Globus pallidus (tissue), 1 donor: ENCODE data around the gene GALNT18.
A peak's percentile ranks its signal among the peaks of the same experiment; 100 is the strongest.

Experiments
- DNase-seq: peaks from one replicate; pipeline ENCODE4 v3.0.0-alpha.2; 2015; ENCODE audit warnings: low spot score

GALNT18 gene

DNA sequence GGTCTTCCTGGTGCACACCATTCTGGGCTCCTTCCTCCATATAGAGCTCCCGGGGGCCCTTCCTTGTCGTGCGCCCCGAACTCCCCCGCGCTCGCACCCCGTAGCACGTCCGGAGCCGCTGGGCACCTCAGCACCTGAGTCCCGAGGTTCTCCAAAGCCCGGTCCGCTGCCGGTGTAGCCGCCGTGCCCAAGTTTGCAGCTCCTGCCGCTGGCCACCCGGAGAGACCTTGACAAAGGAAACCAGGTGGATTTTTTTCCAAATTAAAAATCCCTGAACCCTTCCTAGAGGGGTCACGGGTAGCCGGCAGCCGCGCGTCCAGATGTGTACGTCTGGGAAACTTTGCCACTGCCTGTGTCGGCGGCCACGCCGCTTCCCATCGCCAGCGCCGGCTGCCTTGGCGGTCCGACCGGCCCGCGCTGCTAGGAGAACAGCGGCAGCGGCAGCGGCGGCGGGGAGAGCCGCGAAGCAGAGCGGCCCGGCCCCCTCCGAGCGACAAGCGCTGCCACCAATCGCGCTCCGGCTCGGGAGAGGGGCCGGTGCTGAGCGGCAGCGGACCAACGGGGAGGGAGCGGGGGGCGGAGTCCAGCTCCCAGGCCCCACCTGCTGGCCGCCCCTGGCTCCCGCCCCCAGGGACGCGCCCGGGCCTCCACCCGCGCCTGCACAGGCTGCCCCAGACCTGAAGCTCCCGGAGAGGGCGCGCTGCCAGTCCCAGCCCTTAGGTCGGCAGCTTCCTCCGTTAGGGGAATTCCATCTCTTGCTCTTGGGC is at the start of gene GALNT18:
TSS of gene GALNT18 (minus strand) at position 433 of the 767 bp plus-strand sequence.
- DNase-seq, result peak; percentile 92

DNA sequence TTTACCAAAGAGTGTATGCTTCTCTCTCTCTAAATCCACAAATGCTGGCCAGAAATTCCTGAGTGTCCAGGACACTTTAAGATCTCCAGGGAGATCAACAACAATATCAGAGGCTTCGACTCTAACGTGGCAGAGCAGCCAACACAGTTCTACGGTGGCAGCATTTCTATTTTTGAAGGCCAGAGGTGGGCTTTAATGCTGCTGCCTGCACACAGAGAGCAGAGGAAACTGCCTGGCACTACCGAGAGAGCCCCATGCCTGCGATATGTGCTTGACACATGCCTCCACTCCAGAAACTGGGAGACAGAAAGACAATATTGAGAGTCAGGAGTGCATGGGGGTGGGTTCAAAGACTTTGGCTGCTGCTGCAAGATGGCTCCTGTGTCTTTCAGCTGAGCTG is 48.8 kb upstream of the GALNT18 start:
- DNase-seq, result no peak

DNA sequence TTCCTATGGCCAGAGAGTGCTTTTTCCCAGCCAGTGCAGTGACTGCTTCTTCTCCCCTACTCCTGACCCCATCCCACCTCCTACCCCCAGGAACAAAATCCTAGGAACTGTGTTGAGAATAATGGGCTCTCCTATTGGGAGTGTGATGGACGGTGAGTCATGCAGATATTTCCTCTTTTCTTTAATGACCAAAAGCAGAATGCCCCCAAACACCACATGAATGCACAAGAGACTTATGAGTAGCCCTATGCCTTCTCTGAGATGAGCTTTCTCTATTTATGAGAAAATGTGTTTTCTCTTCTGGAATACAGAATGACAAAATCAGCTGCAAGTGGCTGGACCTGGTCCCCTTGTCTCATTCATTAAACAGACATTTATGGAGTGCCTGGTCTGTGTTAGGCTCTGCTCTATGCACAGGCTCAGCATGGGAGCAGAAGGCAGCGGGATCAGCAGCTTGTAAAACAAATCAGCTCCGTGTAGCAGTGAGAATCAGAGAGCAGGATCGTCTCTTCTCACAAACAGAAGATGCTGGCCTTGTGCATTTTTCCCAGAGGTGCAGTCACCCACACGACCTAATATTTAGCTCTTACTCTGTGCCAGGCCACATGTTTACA is 47.5 kb upstream of the GALNT18 start:
- no peak for DNase-seq

DNA sequence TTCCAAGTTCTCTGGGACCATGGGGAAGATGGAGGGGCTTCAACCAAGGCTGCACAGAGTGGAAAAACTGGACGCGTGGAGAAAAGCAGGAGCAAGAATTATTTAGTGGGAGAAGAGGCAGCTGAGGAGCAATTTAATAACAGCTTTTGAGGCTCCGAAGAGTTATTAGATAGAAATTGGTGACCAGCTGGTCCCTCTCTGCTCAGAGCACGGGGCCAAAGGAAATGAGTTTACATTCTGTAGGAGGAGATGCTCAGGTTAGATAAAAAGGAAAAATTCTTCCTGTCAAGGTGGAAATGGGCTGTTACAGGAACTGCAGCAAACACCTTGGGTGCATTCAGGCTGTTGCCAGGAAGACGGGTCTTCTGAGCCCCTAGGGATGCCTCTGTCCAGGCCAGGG is 47.0 kb upstream of the GALNT18 start:
- DNase-seq, result no peak

DNA sequence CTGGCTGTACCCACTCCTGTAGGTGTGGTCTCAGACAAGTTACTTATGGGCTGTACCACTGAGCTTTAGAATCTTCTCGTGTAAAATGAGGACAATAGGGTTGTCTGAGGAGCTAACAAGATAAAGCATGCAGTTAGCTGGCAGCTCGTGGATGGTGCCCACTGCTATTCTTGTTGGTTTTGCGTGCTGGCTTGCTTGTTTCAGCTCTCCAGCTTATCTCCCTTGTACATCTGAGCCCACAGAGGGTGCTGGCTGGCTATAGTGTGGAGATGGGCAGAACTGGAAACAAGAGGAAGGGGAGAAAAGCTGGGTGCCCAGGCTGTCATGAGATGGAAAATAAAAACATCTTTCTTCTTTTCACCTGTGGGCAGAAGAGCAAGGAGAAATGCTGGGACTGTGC is 46.5 kb upstream of the GALNT18 start:
- no peak for DNase-seq

DNA sequence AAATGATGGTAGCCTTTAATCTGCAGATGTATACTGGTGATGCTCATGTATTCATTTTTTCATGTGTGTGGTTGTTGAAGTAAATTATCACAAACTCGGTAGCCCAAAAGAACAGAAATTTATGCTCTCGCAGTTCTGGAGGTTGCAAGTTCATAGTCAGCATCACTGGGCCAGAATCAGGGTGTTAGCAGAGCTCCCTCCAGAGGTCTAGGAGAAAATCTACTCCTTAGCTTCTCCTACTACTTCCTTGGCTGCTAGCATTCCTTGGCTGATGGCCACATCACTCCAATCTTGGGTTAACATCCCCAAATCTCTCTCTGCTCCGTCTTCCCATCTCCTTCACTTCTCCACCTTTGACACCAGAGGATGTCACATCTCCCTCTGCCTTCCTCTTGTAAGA is 45.3 kb upstream of the GALNT18 start:
- DNase-seq, result no peak

DNA sequence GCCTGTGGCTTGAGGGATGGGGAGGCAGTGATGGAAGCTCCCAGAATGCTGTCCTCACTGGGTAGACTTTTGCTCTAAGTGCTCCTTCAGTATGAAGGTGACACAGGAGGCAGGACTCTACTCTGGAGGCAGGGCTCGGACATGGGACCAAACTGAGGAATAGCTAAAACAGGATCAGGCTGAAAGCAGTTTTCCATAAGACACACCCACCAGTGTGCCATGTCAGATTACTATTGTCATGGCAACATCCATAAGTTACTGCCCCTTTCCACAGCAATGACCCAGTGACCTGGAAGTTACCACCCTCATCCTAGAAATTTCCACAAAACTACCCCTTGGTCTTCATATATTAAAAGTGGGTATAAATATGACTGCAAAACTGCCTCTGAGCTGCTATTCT is 43.6 kb upstream of the GALNT18 start:
- DNase-seq, result no peak

DNA sequence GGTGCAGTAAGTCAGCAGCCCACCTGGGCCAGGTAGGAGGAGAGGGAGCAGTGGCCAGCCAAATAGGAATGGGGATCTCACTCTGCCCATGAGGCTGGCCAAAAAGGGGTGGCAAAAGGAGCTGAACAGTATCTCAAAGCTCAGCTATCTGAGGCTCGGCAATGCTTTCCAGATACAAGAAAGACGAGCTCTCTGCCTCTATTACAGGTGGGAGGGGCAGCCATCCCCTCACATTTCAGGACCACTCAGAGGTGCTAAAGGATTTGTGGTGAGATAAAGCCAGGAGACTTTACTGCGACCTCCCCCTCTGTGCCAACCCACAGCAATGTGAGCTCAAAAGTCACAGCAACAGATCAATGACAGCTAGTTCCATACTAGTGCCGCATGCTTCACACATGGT is 42.1 kb upstream of the GALNT18 start:
- DNase-seq, result no peak

DNA sequence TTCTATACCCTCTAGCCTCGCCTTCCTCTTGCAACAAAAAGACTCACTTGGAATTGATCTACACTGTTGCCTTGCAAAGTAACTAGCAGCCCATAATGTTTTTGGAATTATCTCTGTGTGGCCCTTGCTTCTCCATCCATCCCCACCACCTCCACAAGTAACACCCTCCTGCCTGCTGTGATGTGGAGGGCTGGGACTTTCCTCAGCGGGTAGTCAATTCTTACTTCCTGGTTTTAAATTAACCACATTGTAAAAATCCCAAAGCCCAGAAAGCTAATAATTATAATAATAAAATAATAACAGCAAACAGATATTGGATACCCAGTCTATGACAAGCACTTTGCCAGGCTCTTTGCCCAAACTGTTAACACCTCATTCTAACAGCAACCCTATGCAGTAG is 40.8 kb upstream of the GALNT18 start:
- no peak for DNase-seq

DNA sequence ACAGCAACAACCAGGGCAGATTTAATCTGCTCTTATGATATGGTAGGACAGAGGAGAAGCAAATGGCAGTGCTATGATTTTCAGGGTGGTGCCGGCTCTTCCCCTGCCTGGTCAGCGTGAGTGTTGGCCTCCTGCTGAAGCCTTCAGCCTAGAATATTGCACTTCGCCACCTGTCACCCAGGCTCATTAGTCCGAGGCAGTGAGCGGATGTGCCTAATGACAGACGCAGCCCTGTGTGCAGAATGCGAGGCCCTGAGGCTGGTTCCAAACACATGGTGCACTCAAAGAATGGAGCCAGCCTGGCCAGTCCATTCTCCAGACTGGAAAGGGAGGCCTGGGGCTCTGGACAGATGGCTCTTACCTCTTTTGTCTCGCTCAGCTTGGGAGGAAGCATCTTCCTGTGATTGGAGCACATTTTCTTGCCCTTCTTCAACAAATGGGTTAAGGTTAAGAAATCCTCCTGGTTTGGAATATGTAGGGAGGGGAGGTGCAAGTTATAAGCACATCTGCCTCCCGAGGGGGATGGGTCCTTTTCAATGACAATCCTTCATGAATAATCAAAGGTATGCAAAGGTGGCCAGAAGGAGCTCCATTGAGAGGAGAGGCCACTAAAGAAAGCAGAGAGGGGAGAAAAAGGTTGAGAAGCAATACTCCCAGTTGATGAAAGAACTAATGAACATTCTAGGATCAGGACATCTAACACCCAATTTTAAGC is 39.7 kb upstream of the GALNT18 start:
- no peak for DNase-seq

DNA sequence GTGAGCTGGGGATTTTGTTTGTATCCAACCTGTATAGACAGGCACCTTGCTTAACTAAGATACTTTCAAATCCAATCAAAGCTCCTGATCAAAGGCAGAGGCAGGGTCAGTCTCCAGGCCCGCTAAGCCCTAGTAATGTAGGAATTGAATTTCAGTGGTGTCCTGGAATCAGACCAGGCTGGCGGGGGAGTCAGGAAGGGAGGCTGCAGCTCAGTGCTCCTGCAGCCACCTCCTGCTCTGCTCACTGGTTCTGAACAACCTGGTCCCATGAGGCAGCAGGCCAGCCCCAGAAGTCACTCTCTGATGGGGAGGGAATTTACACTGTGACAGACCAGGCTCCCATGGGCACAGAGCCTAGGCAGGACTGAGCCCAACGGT is 38.5 kb upstream of the GALNT18 start:
- DNase-seq, result no peak

DNA sequence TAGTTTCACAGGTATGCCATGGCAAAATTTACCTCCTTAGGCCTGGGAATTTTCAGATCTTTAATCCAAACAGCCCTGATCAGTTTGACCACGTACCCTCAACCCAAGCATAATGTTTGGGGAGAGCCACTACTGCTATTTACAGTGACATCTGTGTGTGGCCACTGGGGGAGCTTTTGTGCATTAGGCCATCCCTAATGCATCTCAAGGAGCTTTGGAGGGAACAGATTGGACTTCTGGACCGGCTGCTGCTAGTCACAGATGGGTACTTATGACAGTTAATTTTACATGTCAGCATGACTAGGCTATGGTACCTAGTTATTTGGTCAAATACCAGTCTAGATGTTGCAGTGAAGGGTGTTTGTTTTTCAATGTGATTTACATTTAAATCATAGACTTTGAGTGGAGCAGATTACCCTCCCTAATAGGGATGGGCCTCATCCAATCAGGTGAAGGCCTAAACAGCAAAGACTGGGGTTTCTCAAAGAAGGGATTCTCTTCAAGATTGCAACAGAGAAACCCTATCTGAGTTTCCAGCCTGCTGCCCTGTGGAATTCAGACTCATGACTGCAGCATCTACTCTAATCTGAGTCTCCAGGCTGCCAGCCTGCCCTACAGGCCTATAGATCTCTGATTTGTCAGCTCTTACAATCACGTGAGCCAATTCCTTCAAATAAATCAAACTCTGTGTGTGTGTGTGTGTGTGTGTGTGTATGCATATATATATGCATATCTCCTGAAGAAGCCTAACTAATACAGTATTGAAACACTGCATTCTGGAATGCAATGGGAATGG is 38.0 kb upstream of the GALNT18 start:
- no peak for DNase-seq

DNA sequence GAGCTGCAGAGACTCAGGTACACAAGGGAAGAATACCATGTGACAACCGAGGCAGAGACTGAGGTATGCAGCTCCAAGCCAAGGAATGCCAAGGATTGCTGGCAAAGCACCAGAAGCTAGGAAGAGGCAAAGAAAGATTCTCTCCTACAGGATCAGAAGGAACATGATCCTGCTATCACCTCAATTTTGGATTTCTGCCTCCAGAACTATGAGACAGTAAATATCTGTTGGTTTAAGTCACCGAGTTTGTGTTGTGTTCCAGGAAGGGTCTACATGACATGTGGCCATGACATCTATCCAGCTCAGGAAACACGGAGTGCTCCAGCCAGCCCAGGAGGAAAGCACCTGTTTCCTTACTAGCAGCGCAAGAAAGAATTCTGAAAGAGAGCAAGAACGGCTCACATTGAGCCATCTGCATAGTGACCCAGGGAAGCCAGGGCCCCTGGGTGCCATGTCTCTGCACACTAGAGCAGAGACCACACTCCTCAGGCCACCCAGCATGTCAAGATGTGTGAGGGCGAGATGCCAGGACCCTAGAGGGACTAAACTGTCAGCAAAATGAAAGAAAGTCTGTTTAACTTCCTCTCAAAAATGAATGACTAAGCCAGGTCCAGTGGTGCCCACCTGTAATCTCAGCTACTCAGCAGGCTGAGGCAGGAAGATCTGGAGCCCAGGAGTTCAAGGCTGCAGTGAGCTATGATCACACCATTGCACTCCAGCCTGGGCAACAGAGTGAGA is 35.6 kb upstream of the GALNT18 start:
- DNase-seq, result no peak

DNA sequence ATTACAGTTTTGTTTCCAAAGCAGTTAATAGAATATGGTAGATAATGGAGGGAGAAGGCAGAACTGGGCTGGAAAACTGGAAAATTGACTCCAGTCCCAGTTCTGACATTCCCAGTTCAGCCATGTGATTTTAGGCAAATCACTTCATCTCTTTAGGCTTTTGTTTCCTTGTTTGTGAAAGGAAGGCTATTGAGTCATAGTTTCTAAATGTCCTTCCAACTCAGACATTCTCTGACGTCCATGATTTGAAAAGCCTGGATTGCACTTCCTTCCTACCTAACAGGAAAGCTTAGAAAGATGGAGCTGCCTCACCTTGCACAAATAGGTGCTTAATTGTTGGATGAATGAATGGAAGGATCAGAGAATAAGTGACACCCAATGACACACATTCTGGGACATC is 19.8 kb upstream of the GALNT18 start:
- DNase-seq, result peak; percentile 64

DNA sequence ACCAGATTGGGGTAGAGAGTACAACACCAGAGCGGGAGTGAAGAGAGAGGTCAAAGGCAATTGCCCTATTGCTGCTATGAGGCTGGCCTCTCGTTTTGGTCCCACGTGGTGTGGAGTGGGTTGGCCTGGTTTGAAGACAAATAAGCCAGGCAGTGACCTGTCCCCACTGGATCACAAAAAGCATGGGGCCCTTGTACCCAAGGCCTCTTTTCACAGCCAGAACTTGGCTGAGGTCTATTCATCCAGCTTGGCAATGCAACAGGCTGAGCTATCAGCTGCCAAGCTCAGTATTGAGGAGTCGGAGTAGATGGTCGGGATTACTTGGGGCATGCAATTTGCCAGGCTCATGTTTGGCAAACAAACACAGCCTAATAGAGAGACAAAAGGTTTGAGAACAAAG is 19.2 kb upstream of the GALNT18 start:
- peak; percentile 77 for DNase-seq

DNA sequence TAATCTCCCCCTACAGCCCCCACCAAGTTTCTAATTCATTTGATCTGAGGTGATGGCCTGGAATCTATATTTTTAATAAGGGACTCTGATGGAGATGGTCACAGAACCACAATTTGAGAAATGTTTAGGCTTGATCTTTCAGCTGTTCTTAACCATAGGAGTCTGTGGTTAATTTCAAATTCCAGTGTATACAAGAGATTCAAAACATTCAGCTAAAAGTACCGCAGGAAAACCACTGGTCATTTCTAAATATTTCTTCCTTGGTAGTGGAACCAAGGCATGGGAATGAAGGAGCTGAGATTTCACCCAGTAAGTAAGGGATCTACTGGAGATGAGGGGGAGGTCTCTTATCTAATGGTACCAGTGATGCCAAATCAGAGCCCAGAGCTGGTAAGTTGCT is 18.3 kb upstream of the GALNT18 start:
- no peak for DNase-seq

DNA sequence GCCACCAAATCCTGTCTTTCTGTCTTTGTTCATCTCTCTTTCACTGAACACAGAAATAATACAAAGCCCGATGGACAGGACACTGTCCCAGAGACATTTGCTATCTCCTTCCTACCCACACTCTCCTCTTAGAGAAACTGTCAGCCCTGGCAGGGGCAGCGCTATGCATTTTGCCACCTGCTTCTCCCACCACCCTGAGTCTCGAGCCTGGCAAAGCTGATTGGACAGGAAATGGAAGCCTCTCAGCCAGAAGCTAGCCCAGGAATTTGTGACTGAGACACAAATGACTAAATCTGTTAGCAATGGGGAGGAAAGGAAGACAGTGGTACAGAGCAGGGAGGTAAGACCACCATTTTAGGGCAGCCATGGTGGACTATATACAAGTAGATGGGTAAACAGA is 14.9 kb upstream of the GALNT18 start:
- DNase-seq, result no peak

DNA sequence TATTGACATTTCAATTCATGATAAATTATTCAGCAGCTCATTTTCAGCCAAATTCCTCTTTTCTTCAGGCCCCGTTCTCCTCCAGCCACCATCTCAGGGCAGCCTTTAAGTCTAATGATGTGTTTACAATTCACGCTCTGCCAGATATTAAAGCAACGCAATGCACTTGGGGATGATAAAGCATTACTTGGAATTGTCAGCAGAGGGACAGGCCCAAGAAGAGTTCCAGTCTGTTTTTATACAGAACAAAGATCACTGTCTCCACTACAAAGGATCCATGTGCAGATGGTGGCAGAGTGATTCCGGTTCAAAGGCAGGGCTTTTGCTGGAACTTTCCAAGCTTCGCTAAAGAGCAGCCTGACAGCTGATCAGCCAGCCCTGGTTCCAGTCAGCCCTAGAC is 13.6 kb upstream of the GALNT18 start:
- DNase-seq, result no peak

DNA sequence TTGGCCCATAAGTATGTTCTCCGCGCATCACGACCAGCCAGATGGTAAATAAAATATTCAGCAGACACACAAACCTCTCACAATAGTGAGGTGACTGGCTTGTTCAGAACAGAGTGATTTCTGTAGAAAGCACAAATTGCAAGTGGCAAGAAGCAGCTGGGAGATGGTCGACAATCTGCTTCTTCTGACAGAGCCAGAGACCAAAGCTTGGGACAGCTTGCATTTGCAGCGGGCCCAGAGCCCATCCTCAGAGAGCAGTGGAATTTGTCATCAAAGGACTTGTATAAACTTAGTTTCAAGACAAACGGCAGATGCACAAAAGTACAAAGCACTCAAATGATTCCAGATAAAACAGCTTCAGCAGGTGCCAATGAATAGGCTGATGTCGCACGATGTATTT is 7.6 kb upstream of the GALNT18 start:
- DNase-seq, result no peak

DNA sequence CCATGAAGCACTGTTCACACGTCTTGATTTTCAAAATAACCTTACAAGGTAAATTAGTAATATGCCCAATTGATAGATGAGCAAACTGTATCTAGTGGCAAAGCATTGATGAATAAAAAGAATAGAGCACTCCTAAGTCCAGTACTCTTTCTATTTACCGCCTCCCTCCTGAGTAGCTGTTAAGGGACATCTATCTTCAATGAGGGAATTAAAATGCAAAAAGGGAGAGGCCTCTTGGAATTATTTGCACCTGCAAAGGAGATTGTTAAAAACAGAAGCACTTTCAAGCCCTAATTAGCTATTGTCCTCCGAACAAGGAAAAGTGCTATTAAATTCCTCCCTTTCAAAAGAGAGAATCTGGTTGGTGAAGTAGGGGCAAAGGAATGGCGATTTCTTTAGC is 6.8 kb upstream of the GALNT18 start:
- no peak for DNase-seq

DNA sequence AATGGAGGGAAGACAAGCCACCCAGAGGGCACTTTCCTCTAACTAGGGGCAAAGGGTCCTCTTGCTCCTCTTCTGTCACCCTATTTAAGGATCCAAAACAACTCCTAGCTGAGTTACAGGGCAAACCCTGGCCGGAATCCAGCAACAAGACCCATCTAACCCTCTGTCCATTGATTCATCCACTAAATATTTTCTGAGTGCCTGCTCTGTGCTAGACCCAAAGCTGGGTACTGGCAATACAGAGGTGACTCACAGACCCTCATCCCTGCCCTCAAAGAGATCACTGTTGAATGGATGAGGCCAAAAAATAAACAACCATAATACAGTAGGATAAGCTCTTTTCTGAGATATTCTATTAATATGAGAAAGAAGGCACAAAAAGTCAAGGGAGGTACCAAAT is 4.3 kb upstream of the GALNT18 start:
- no peak for DNase-seq

DNA sequence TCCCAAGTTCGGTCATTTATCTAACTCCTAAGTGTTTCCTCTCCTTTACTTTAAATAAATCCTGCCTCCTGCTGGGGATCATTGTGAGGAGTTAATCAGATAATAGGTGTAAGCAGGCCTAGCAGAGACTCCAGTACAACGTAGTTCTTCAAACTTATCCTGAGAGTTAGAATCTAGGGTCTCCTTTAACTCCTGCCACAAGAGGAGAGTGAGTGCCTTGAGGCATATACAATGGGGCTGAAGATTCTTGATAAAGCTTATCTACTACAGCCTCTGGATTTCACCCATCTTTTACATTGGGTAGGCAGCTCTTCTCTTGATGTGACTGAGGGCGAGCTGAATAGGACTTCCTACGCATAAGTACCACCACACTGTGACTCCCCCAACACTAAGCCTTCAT is 3.1 kb upstream of the GALNT18 start:
- DNase-seq, result no peak
